ENCODE data around the gene CSNK2A1.
"Not testable (repeated sequence)": the region's sequence is repeated elsewhere in the genome, so short reads cannot be mapped to it uniquely, and the experiment has no call there.

The CSNK2A1 gene

GRCh38 chr20:543369-544152 is at the start of gene CSNK2A1:
Gene CSNK2A1 (minus strand): TSS chr20:543790. CDS start chr20:508551, 35,239 bp downstream.
- Histone ChIP-seq H3K9ac (ENCODE audit: low read length in 5 of 5) (peak within 1 kb of the TSS; percentile 77 to 94 (median 94)), H3K27ac (ENCODE audit: low read depth, low read length) (peak within 1 kb of the TSS; percentile 66), H3K9me3 (ENCODE audit: control insufficient read depth in 5 of 5, low read length in 5 of 5) (no peaks in the 10 kb centered on the region), H3K27me3 (ENCODE audit: control insufficient read depth in 5 of 5, insufficient read depth in 4 of 5, low read length in 5 of 5) (peaks cover 0 to 7% (median 0%) of the 10 kb centered on the region in 5 donors), H3K36me3 (ENCODE audit: control insufficient read depth in 5 of 5, insufficient read depth in 5 of 5, low read length in 5 of 5) (no peaks in the 10 kb centered on the region), H3K4me3 (ENCODE audit: low read depth in 1 of 5, low read length in 5 of 5) (peak within 1 kb of the TSS; percentile 78 to 97 (median 87)), H3K4me1 (ENCODE audit: control insufficient read depth in 5 of 5, insufficient read depth in 5 of 5, low read length in 5 of 5) (peaks cover 13 to 51% (median 44%) of the 10 kb centered on the region in 5 donors)

DNA sequence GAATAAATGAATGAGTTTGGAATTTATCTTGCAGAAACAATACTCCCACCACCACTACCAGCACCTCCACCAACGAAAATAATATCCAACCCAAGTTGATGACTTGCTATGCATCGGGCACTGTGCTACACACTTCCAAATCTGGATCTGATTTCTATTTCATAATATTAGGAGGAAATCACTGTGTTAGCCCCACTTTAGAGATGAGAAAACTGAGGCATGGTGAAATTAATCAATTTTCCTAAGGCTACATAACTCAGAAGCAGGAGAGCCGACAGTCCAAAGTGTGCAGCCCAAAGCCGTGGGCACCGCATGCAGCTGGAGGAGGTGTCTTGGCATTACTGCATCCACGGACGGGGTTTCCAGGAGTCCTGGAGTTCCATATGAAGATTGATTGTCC is 48.9 kb upstream of the CSNK2A1 start:
- H3K4me1 ChIP-seq (ENCODE audit: control insufficient read depth in 5 of 5, insufficient read depth in 5 of 5, low read length in 5 of 5) = peaks cover 0 to 40% (median 6%) of the 10 kb centered on the region in 5 donors
- no peak overlapping the region for H3K9ac ChIP-seq (ENCODE audit: low read length in 5 of 5)
- peaks cover 0 to 5% (median 0%) of the 10 kb centered on the region in 5 donors for H3K27me3 ChIP-seq (ENCODE audit: control insufficient read depth in 5 of 5, insufficient read depth in 4 of 5, low read length in 5 of 5)
- no peak overlapping the region for H3K4me3 ChIP-seq (ENCODE audit: low read depth in 1 of 5, low read length in 5 of 5)
- H3K9me3 ChIP-seq (ENCODE audit: control insufficient read depth in 5 of 5, low read length in 5 of 5) = no peaks in the 10 kb centered on the region
- no peaks in the 10 kb centered on the region for H3K36me3 ChIP-seq (ENCODE audit: control insufficient read depth in 5 of 5, insufficient read depth in 5 of 5, low read length in 5 of 5)
- H3K27ac ChIP-seq (ENCODE audit: low read depth, low read length) = no peak overlapping the region

DNA sequence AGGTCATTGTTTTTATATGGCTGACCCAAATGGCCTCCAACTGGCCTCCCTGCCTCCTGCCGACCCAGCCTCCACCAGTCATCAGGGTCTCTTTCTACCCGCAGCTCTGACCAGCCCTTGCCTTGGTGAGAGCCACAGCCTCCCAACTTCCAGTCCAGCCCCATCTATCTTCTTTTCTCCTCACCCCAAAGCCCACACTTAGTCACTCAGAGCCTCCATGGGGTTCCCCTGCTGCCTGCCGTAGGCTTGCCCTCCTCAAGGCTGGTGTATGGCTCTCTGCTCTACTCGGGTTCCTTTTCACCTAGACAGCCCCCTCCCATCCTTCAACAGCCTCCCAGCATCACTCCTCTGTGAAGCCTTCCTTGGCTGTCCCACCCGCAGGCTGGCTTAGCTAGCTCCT is 48.4 kb upstream of the CSNK2A1 start:
- Histone ChIP-seq H3K4me1 (ENCODE audit: control insufficient read depth in 5 of 5, insufficient read depth in 5 of 5, low read length in 5 of 5) (peaks cover 0 to 37% (median 6%) of the 10 kb centered on the region in 5 donors), H3K36me3 (ENCODE audit: control insufficient read depth in 5 of 5, insufficient read depth in 5 of 5, low read length in 5 of 5) (no peaks in the 10 kb centered on the region), H3K9ac (ENCODE audit: low read length in 5 of 5) (no peak overlapping the region), H3K4me3 (ENCODE audit: low read depth in 1 of 5, low read length in 5 of 5) (no peak overlapping the region), H3K27me3 (ENCODE audit: control insufficient read depth in 5 of 5, insufficient read depth in 4 of 5, low read length in 5 of 5) (peaks cover 0 to 5% (median 0%) of the 10 kb centered on the region in 5 donors), H3K9me3 (ENCODE audit: control insufficient read depth in 5 of 5, low read length in 5 of 5) (no peaks in the 10 kb centered on the region), H3K27ac (ENCODE audit: low read depth, low read length) (no peak overlapping the region)

DNA sequence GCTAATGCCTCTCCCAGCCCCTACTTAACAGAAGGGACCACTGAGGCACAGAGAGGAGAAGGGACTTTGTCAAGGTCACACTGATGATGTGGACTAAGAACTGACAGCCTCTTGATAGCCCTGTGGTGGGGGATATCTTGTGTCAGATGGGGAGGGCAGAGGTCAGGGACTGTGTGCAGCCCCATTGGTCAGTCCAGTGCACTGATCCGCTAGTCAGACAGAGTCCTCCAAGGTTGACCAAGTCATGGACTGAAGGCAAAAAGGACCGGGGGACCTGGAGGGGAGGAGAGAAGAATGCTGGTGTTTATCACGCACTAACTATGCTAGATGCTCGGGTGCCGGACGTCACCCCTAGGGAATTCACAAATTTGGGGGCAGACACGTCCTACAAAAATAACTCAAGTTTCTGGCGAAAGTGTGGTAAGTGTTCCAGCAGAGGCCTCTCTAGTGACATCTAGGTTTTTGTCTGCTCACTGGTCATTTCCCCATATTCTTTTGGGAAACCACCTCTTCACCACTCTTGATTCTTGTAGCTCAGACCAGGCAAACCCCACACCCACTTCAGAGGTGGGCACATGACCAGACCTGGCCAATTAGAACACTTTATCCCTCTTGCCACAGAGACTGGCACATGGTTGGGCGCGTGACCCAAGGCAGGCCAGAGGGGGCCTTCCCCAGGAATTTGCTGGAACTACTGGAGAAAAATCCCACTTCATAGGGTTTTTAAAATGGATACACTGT is 45.5 kb upstream of the CSNK2A1 start:
- Histone ChIP-seq H3K27ac (ENCODE audit: low read depth, low read length) (peak overlapping the region; percentile 77), H3K9me3 (ENCODE audit: control insufficient read depth in 5 of 5, low read length in 5 of 5) (no peaks in the 10 kb centered on the region), H3K36me3 (ENCODE audit: control insufficient read depth in 5 of 5, insufficient read depth in 5 of 5, low read length in 5 of 5) (no peaks in the 10 kb centered on the region), H3K27me3 (ENCODE audit: control insufficient read depth in 5 of 5, insufficient read depth in 4 of 5, low read length in 5 of 5) (peaks cover 0 to 5% (median 0%) of the 10 kb centered on the region in 5 donors), H3K4me3 (ENCODE audit: low read depth in 1 of 5, low read length in 5 of 5) (no peak overlapping the region), H3K4me1 (ENCODE audit: control insufficient read depth in 5 of 5, insufficient read depth in 5 of 5, low read length in 5 of 5) (peaks cover 3 to 39% (median 19%) of the 10 kb centered on the region in 5 donors), H3K9ac (ENCODE audit: low read length in 5 of 5) (peak overlapping the region in 2 of 5 donors; percentile 1 to 17)

GRCh38 chr20:588476-588875 is 44.9 kb upstream of the CSNK2A1 start:
- Histone ChIP-seq H3K9ac (ENCODE audit: low read length in 5 of 5) (peak overlapping the region in 1 of 5 donors; percentile 17), H3K4me1 (ENCODE audit: control insufficient read depth in 5 of 5, insufficient read depth in 5 of 5, low read length in 5 of 5) (peaks cover 3 to 40% (median 19%) of the 10 kb centered on the region in 5 donors), H3K27ac (ENCODE audit: low read depth, low read length) (peak overlapping the region; percentile 77), H3K4me3 (ENCODE audit: low read depth in 1 of 5, low read length in 5 of 5) (no peak overlapping the region), H3K27me3 (ENCODE audit: control insufficient read depth in 5 of 5, insufficient read depth in 4 of 5, low read length in 5 of 5) (peaks cover 0 to 5% (median 0%) of the 10 kb centered on the region in 5 donors), H3K36me3 (ENCODE audit: control insufficient read depth in 5 of 5, insufficient read depth in 5 of 5, low read length in 5 of 5) (no peaks in the 10 kb centered on the region), H3K9me3 (ENCODE audit: control insufficient read depth in 5 of 5, low read length in 5 of 5) (no peaks in the 10 kb centered on the region)

GRCh38 chr20:584971-585301 is 41.3 kb upstream of the CSNK2A1 start:
- Histone ChIP-seq H3K4me1 (ENCODE audit: control insufficient read depth in 5 of 5, insufficient read depth in 5 of 5, low read length in 5 of 5) (peaks cover 3 to 43% (median 19%) of the 10 kb centered on the region in 5 donors), H3K27ac (ENCODE audit: low read depth, low read length) (no peak overlapping the region), H3K4me3 (ENCODE audit: low read depth in 1 of 5, low read length in 5 of 5) (peak overlapping the region in 1 of 5 donors; percentile 15), H3K27me3 (ENCODE audit: control insufficient read depth in 5 of 5, insufficient read depth in 4 of 5, low read length in 5 of 5) (peaks cover 0 to 4% (median 0%) of the 10 kb centered on the region in 5 donors), H3K36me3 (ENCODE audit: control insufficient read depth in 5 of 5, insufficient read depth in 5 of 5, low read length in 5 of 5) (no peaks in the 10 kb centered on the region), H3K9ac (ENCODE audit: low read length in 5 of 5) (no peak overlapping the region), H3K9me3 (ENCODE audit: control insufficient read depth in 5 of 5, low read length in 5 of 5) (no peaks in the 10 kb centered on the region)

GRCh38 chr20:584161-584970 is 40.8 kb upstream of the CSNK2A1 start:
- H3K36me3 ChIP-seq (ENCODE audit: control insufficient read depth in 5 of 5, insufficient read depth in 5 of 5, low read length in 5 of 5) = no peaks in the 10 kb centered on the region
- peaks cover 0 to 4% (median 0%) of the 10 kb centered on the region in 5 donors for H3K27me3 ChIP-seq (ENCODE audit: control insufficient read depth in 5 of 5, insufficient read depth in 4 of 5, low read length in 5 of 5)
- no peaks in the 10 kb centered on the region for H3K9me3 ChIP-seq (ENCODE audit: control insufficient read depth in 5 of 5, low read length in 5 of 5)
- H3K4me3 ChIP-seq (ENCODE audit: low read depth in 1 of 5, low read length in 5 of 5) = peak overlapping the region in 1 of 5 donors; percentile 15
- peaks cover 3 to 40% (median 19%) of the 10 kb centered on the region in 5 donors for H3K4me1 ChIP-seq (ENCODE audit: control insufficient read depth in 5 of 5, insufficient read depth in 5 of 5, low read length in 5 of 5)
- no peak overlapping the region for H3K9ac ChIP-seq (ENCODE audit: low read length in 5 of 5)
- no peak overlapping the region for H3K27ac ChIP-seq (ENCODE audit: low read depth, low read length)

GRCh38 chr20:582204-582603 is 38.6 kb upstream of the CSNK2A1 start:
- Histone ChIP-seq H3K4me3 (ENCODE audit: low read depth in 1 of 5, low read length in 5 of 5) (no peak overlapping the region), H3K9ac (ENCODE audit: low read length in 5 of 5) (no peak overlapping the region), H3K36me3 (ENCODE audit: control insufficient read depth in 5 of 5, insufficient read depth in 5 of 5, low read length in 5 of 5) (no peaks in the 10 kb centered on the region), H3K27me3 (ENCODE audit: control insufficient read depth in 5 of 5, insufficient read depth in 4 of 5, low read length in 5 of 5) (peaks cover 0 to 4% (median 0%) of the 10 kb centered on the region in 5 donors), H3K4me1 (ENCODE audit: control insufficient read depth in 5 of 5, insufficient read depth in 5 of 5, low read length in 5 of 5) (peaks cover 0 to 37% (median 13%) of the 10 kb centered on the region in 5 donors), H3K27ac (ENCODE audit: low read depth, low read length) (no peak overlapping the region), H3K9me3 (ENCODE audit: control insufficient read depth in 5 of 5, low read length in 5 of 5) (no peaks in the 10 kb centered on the region)

GRCh38 chr20:578940-579690 is 35.5 kb upstream of the CSNK2A1 start:
- H3K36me3 ChIP-seq (ENCODE audit: control insufficient read depth in 5 of 5, insufficient read depth in 5 of 5, low read length in 5 of 5); H3K9me3 ChIP-seq (ENCODE audit: control insufficient read depth in 5 of 5, low read length in 5 of 5); H3K27me3 ChIP-seq (ENCODE audit: control insufficient read depth in 5 of 5, insufficient read depth in 4 of 5, low read length in 5 of 5); H3K4me3 ChIP-seq (ENCODE audit: low read depth in 1 of 5, low read length in 5 of 5); H3K27ac ChIP-seq (ENCODE audit: low read depth, low read length); H3K9ac ChIP-seq (ENCODE audit: low read length in 5 of 5): not testable (repeated sequence)
- peaks cover 0 to 48% (median 5%) of the 10 kb centered on the region in 5 donors for H3K4me1 ChIP-seq (ENCODE audit: control insufficient read depth in 5 of 5, insufficient read depth in 5 of 5, low read length in 5 of 5)

Measured in subcutaneous abdominal adipose tissue (tissue), 5 donors.